Measurements from ENCODE around the gene RNF17.

DNA sequence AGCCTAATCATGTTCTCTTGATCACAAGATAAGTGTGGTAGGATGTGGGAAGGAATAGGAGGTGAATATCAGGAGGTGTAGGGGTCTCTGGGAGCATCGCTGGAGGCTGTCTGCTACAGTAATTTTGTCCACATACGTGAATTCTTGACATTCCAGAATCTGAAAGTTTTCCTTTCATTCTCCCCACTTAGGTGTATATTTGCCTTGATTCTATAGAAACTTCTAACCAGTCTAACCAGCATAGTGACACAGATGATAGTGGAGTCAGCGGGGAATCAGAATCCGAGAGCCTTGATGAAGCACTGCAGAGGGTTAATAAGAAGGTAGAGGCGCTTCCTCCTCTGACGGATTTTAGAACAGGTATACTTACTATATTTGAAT is 106.4 kb downstream of the RNF17 start:
- TF ChIP-seq, protein P1, sequence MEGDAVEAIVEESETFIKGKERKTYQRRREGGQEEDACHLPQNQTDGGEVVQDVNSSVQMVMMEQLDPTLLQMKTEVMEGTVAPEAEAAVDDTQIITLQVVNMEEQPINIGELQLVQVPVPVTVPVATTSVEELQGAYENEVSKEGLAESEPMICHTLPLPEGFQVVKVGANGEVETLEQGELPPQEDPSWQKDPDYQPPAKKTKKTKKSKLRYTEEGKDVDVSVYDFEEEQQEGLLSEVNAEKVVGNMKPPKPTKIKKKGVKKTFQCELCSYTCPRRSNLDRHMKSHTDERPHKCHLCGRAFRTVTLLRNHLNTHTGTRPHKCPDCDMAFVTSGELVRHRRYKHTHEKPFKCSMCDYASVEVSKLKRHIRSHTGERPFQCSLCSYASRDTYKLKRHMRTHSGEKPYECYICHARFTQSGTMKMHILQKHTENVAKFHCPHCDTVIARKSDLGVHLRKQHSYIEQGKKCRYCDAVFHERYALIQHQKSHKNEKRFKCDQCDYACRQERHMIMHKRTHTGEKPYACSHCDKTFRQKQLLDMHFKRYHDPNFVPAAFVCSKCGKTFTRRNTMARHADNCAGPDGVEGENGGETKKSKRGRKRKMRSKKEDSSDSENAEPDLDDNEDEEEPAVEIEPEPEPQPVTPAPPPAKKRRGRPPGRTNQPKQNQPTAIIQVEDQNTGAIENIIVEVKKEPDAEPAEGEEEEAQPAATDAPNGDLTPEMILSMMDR (IDR thresholded peaks at IDR 0.05), result no peak
- TF ChIP-seq POLR2AphosphoS5 (IDR thresholded peaks at IDR 0.05) (no peak), POLR2A (IDR thresholded peaks at IDR 0.05; ENCODE audit: low read depth) (no peak)
